H1 (cell line): ENCODE results near the gene CIZ1. TPM values are rescaled to one million over a fixed set of nuclear protein-coding genes. Genes with fewer than 3 reads are reported as not detected.

Source experiments
- CTCF ChIA-PET: fragments of 300-600 bp; sonication (Branson Sonifier 250); formaldehyde crosslinking; loops from one replicate; lab custom pipeline; 2021; ENCODE audit not compliant: partially characterized antibody; lab: Charles Lee
- POLR2A ChIA-PET: fragments of 300-600 bp; sonication (Branson Sonifier 250); formaldehyde crosslinking; loops from one replicate; lab custom pipeline; 2021; ENCODE audit warnings: inconsistent platforms; ENCODE audit not compliant: partially characterized antibody; lab: Charles Lee
- DNase-seq, 2 experiments: peaks; one replicate each; pipeline versions ENCODE4 v3.0.0 to v3.0.0-alpha.2; 2010 to 2022; ENCODE audit warnings: low spot score in 2 of 2, low read depth in 1 of 2, mixed read lengths in 1 of 2
- FAIRE-seq: peaks from 2 replicates; lab custom pipeline; 2011; peaks lifted over from hg19 to GRCh38; lab: Jason Lieb, UNC
- H2AFZ ChIP-seq: 2 replicates; pipeline ENCODE4 v1.8.1; 2012; ENCODE audit warnings: low read length, inconsistent platforms
- H2AK5ac ChIP-seq: 2 replicates; pipeline ENCODE4 v1.6.1; 2013; ENCODE audit warnings: low read depth, low read length
- H2BK120ac ChIP-seq: replicated peaks from 2 replicates; pipeline ENCODE3; 2013; ENCODE audit warnings: low read depth, low read length, inconsistent platforms
- H2BK12ac ChIP-seq: 2 replicates; pipeline ENCODE4 v1.6.1; 2013; ENCODE audit warnings: low read depth, low read length
- H2BK15ac ChIP-seq: 2 replicates; pipeline ENCODE4 v1.6.1; 2013; ENCODE audit warnings: low read length
- H2BK20ac ChIP-seq: 2 replicates; pipeline ENCODE4 v1.6.1; 2013; ENCODE audit warnings: low read length
- H2BK5ac ChIP-seq: 2 replicates; pipeline ENCODE4 v1.6.1; 2013; ENCODE audit warnings: low read depth, low read length
- H3K14ac ChIP-seq: 2 replicates; pipeline ENCODE4 v1.6.1; 2013; ENCODE audit warnings: inconsistent platforms; ENCODE audit not compliant: insufficient read length
- H3K18ac ChIP-seq: 2 replicates; pipeline ENCODE4 v1.6.1; 2013; ENCODE audit warnings: low read length; ENCODE audit errors: extremely low read depth
- H3K23ac ChIP-seq: 2 replicates; pipeline ENCODE4 v1.6.1; 2013; ENCODE audit warnings: inconsistent platforms; ENCODE audit not compliant: insufficient read length
- H3K23me2 ChIP-seq: 2 replicates; pipeline ENCODE4 v1.6.1; 2013; ENCODE audit warnings: low read depth, low read length
- H3K27ac ChIP-seq: 2 replicates; pipeline ENCODE4 v1.6.1; 2011; ENCODE audit warnings: low read depth, low read length, inconsistent platforms
- H3K27me3 ChIP-seq, 4 experiments: replicated peaks in 1 of 4; 1 replicate in 1 of 4; 2 replicates in 3 of 4; pipeline versions ENCODE4 v1.6.1 to v1.8.1; 2011 to 2013; ENCODE audit warnings: low read length in 3 of 4, mild to moderate bottlenecking in 3 of 4, inconsistent platforms in 2 of 4, mixed read lengths in 2 of 4, moderate library complexity in 1 of 4; ENCODE audit not compliant: control insufficient read depth in 3 of 4, insufficient read depth in 3 of 4; ENCODE audit errors: extremely low read depth in 1 of 4
- H3K36me3 ChIP-seq, 4 experiments: 2 replicates each; pipeline versions ENCODE4 v1.6.1 to v1.8.1; 2011 to 2013; ENCODE audit warnings: mild to moderate bottlenecking in 4 of 4, low read length in 3 of 4, moderate library complexity in 2 of 4, control low read depth in 1 of 4, inconsistent platforms in 1 of 4; ENCODE audit not compliant: insufficient read depth in 4 of 4, control insufficient read depth in 2 of 4
- H3K4ac ChIP-seq: replicated peaks from 2 replicates; pipeline ENCODE3; 2013; ENCODE audit warnings: low read length, low read depth, mixed read lengths, inconsistent platforms; ENCODE audit not compliant: insufficient read length
- H3K4me1 ChIP-seq, 4 experiments: replicated peaks in 1 of 4; 1 replicate in 1 of 4; 2 replicates in 3 of 4; pipeline versions ENCODE4 v1.6.1 to v1.8.1; 2011 to 2013; ENCODE audit warnings: low read length in 3 of 4, inconsistent platforms in 2 of 4, mixed read lengths in 1 of 4; ENCODE audit not compliant: insufficient read depth in 4 of 4, control insufficient read depth in 3 of 4
- H3K4me2 ChIP-seq, 2 experiments: 2 replicates each; pipeline versions ENCODE4 v1.6.1 to v1.8.1; 2011 to 2013; ENCODE audit warnings: low read depth in 2 of 2, low read length in 2 of 2, control low read depth in 1 of 2, inconsistent platforms in 1 of 2, mild to moderate bottlenecking in 1 of 2; ENCODE audit not compliant: insufficient read depth in 1 of 2
- H3K4me3 ChIP-seq, 4 experiments: fragments of 200-600, 300-600 bp in 1 of 4; sonication (generic), shearing (Covaris generic), sonication (Bioruptor Twin) in 1 of 4; 2 replicates each; pipeline versions ENCODE4 v1.5.1 to v1.8.1; 2011 to 2016; ENCODE audit warnings: low read length in 4 of 4, low read depth in 3 of 4, control low read depth in 2 of 4, inconsistent platforms in 2 of 4, mild to moderate bottlenecking in 2 of 4, mixed read lengths in 1 of 4, moderate library complexity in 1 of 4; ENCODE audit not compliant: insufficient read depth in 2 of 4; ENCODE audit errors: extremely low read depth in 1 of 4
- H3K56ac ChIP-seq: replicated peaks from 2 replicates; pipeline ENCODE3; 2013; ENCODE audit warnings: low read depth, mild to moderate bottlenecking, mixed read lengths, low read length, inconsistent platforms; ENCODE audit not compliant: insufficient read length
- H3K79me1 ChIP-seq: 2 replicates; pipeline ENCODE4 v1.6.1; 2013; ENCODE audit warnings: low read depth, low read length, control low read depth
- H3K79me2 ChIP-seq, 2 experiments: 2 replicates each; pipeline versions ENCODE4 v1.6.1 to v1.8.1; 2012 to 2013; ENCODE audit warnings: low read length in 2 of 2, mild to moderate bottlenecking in 2 of 2, inconsistent platforms in 1 of 2; ENCODE audit not compliant: insufficient read depth in 2 of 2, control insufficient read depth in 1 of 2
- H3K9ac ChIP-seq, 4 experiments: replicated peaks in 1 of 4; 1 replicate in 1 of 4; 2 replicates in 3 of 4; pipeline versions ENCODE4 v1.6.1 to v1.8.1; 2011 to 2013; ENCODE audit warnings: low read depth in 3 of 4, low read length in 3 of 4, control low read depth in 2 of 4, mild to moderate bottlenecking in 2 of 4, moderate library complexity in 2 of 4, inconsistent platforms in 1 of 4; ENCODE audit errors: extremely low read depth in 1 of 4
- H3K9me3 ChIP-seq, 2 experiments: 2 replicates each; pipeline versions ENCODE4 v1.6.1 to v1.8.1; 2012 to 2013; ENCODE audit warnings: mild to moderate bottlenecking in 2 of 2, moderate library complexity in 2 of 2, control low read depth in 1 of 2, inconsistent platforms in 1 of 2, low read depth in 1 of 2, low read length in 1 of 2, mixed read lengths in 1 of 2; ENCODE audit not compliant: insufficient read depth in 2 of 2
- H4K20me1 ChIP-seq, 2 experiments: replicated peaks in 1 of 2; 2 replicates each; pipeline versions ENCODE3 to v1.8.1; 2011 to 2013; ENCODE audit warnings: inconsistent platforms in 2 of 2, low read length in 2 of 2, mild to moderate bottlenecking in 1 of 2; ENCODE audit not compliant: insufficient read depth in 2 of 2, control insufficient read depth in 1 of 2
- H4K5ac ChIP-seq: 2 replicates; pipeline ENCODE4 v1.6.1; 2013; ENCODE audit warnings: low read length, low read depth, mixed read lengths, inconsistent platforms; ENCODE audit not compliant: insufficient read length
- H4K8ac ChIP-seq: 2 replicates; pipeline ENCODE4 v1.8.0; 2013; ENCODE audit warnings: mild to moderate bottlenecking, moderate library complexity, low read length, inconsistent platforms; ENCODE audit not compliant: insufficient read depth; ENCODE audit errors: extremely low read depth
- H4K91ac ChIP-seq: replicated peaks from 2 replicates; pipeline ENCODE3; 2013; ENCODE audit warnings: low read length, mixed read lengths, inconsistent platforms; ENCODE audit not compliant: insufficient read length
- CTCF ChIP-seq, 3 experiments: IDR thresholded peaks; 1 replicate in 2 of 3; 2 replicates in 1 of 3; pipeline versions ENCODE4 v1.5.1 to v1.6.1; 2011; ENCODE audit warnings: low read length in 3 of 3, mild to moderate bottlenecking in 3 of 3, inconsistent platforms in 2 of 3, low read depth in 1 of 3, moderate library complexity in 1 of 3; ENCODE audit not compliant: insufficient read depth in 1 of 3; ENCODE audit errors: control extremely low read depth in 1 of 3
- GABPA ChIP-seq: IDR thresholded peaks from 2 replicates; pipeline ENCODE4 v1.6.1; 2011; ENCODE audit warnings: mild to moderate bottlenecking, low read length, moderate library complexity, borderline replicate concordance; ENCODE audit not compliant: insufficient read depth
- KDM1A ChIP-seq: fragments of 200-600, 300-600 bp; sonication (generic); IDR thresholded peaks from 2 replicates; pipeline ENCODE4 v1.7.1; 2016; ENCODE audit warnings: mild to moderate bottlenecking, low read length, borderline replicate concordance
- POLR2AphosphoS5 ChIP-seq: IDR thresholded peaks from 2 replicates; pipeline ENCODE4 v1.6.1; 2011; ENCODE audit warnings: low read depth, low read length
- RAD21 ChIP-seq, 2 experiments: IDR thresholded peaks in 1 of 2; conservative IDR thresholded peaks in 1 of 2; 2 replicates each; pipeline ENCODE4 v1.6.1; 2011; ENCODE audit warnings: low read depth in 2 of 2, low read length in 2 of 2, improper control_type of control experiment in 1 of 2, inconsistent platforms in 1 of 2, mild to moderate bottlenecking in 1 of 2, moderate library complexity in 1 of 2
- SIX5 ChIP-seq: IDR thresholded peaks from 2 replicates; pipeline ENCODE4 v1.6.1; 2011; ENCODE audit warnings: mild to moderate bottlenecking, low read depth, low read length
- SP2 ChIP-seq: IDR thresholded peaks from 2 replicates; pipeline ENCODE4 v1.6.1; 2012; ENCODE audit warnings: mild to moderate bottlenecking, low read length, inconsistent platforms
- WGBS, 2 experiments: shearing (Covaris generic) in 1 of 2; methylation state at CpG; one replicate each; pipeline versions ENCODE4 v1.1.6 to v1.1.7; 2013 to 2015; ENCODE audit warnings: low lambda C conversion rate in 2 of 2, mixed read lengths in 2 of 2, inconsistent platforms in 1 of 2, low coverage in 1 of 2, missing lambda C conversion rate in 1 of 2; ENCODE audit not compliant: insufficient replicate concordance in 2 of 2, insufficient coverage in 1 of 2, insufficient read length in 1 of 2; ENCODE audit errors: extremely low coverage in 1 of 2, missing lambda C conversion rate in 1 of 2; 5-methylcytosine and 5-hydroxymethylcytosine counted together
- polyA plus RNA-seq, 7 experiments: library from polyadenylated mRNA; depleted of rRNA in 3 of 7; stranded (reverse) in 5 of 7; unstranded in 2 of 7; fragments of >200 nt in 5 of 7; fragments of 200-250 nt in 2 of 7; gene quantifications; 1 replicate in 5 of 7; 2 replicates in 1 of 7; 4 replicates in 1 of 7; pipeline versions ENCODE4 v1.2.1 to v1.2.3, GENCODE V29; 2011 to 2013; ENCODE audit warnings: missing spikeins in 2 of 7, mixed read lengths in 2 of 7
- total RNA-seq: library from RNA; stranded (reverse); fragmentation: NEBNext Ultra II Directional; extraction: Animal tissue kit (Norgen Biotek cat#: 25700); gene quantifications from 2 replicates; pipeline ENCODE4 v1.2.1, GENCODE V29; 2021

The CIZ1 gene
- total and polyA plus RNA-seq, 2 of the 8 experiments (the other 6 are each of a cell fraction or from before 2014, with no cell fraction given): 66.0 to 107 TPM

- FAIRE-seq: no peak
Observed at GRCh38 chr9:128124873-128125579, 66.3 kb downstream of the CIZ1 start.

More at GRCh38 chr9:128124873-128125579, 66.3 kb downstream of the CIZ1 start:
- no peak overlapping the region for H4K5ac ChIP-seq
- peaks cover 0 to 6% (median 3%) of the 10 kb centered on the region in 4 experiments; a peak in 4 of 7 replicates for H3K4me1 ChIP-seq
- H3K9me3 ChIP-seq: peaks cover 0 to 4% of the 10 kb centered on the region in 2 experiments; a peak in 1 of 4 replicates
- H2BK5ac ChIP-seq: no peak overlapping the region
- H3K36me3 ChIP-seq: peaks cover 2 to 26% (median 8%) of the 10 kb centered on the region in 4 experiments; a peak in 4 of 8 replicates
- peaks cover 0 to 20% of the 10 kb centered on the region in 2 experiments; a peak in 1 of 4 replicates for H3K79me2 ChIP-seq
- H2BK15ac ChIP-seq: no peak overlapping the region
- H2BK120ac ChIP-seq: no peak overlapping the region
- ChIA-PET CTCF (interaction anchor here (0.6 to 9.9 kb wide), 44 partner anchors 8 to 284 kb away, joined by 3 to 74 read pairs (median 4); partner anchors contain the start of genes CIZ1, DNM1, LCN2 and NAIF1), POLR2A (interaction anchor here (0.7 to 3.4 kb wide), 8 partner anchors 10 to 112 kb away, joined by 3 to 15 read pairs (median 5); partner anchors contain the start of gene BBLN)
- no peak overlapping the region for H2AFZ ChIP-seq
- H3K14ac ChIP-seq: no peak overlapping the region
- peaks cover 4% of the 10 kb centered on the region; the same call in 1 of the 2 replicates for H3K79me1 ChIP-seq
- no peak overlapping the region for H3K4me2 ChIP-seq
- H4K20me1 ChIP-seq: peaks cover 3 to 16% of the 10 kb centered on the region in 2 experiments
- no peak overlapping the region for H3K56ac ChIP-seq
- no peak overlapping the region for H2BK20ac ChIP-seq
- peak overlapping the region; percentile 13 for H4K91ac ChIP-seq
- no peak overlapping the region for H2AK5ac ChIP-seq
- no peak overlapping the region for H4K8ac ChIP-seq
- H2BK12ac ChIP-seq: no peak overlapping the region
- no peak overlapping the region for H3K4me3 ChIP-seq
- TF ChIP-seq SIX5: no peak
- peak; percentile 11; the same call in 1 of the 2 replicates for TF ChIP-seq KDM1A
- peak in 2 of 3 experiments; percentile 86 to 96; a peak in 3 of 4 replicates for TF ChIP-seq CTCF (IDR thresholded peaks at IDR 0.05; ENCODE audit: control extremely low read depth in 1 of 3, insufficient read depth in 1 of 3, low read depth in 1 of 3, low read length in 3 of 3)
- TF ChIP-seq RAD21 (IDR thresholded peaks at IDR 0.05 in 1 of 2, conservative IDR thresholded peaks at IDR 0.05 in 1 of 2; ENCODE audit: low read depth in 2 of 2, low read length in 2 of 2): peak; percentile 69 to 79
- TF ChIP-seq POLR2AphosphoS5: 0 out of 2 replicates have a peak, but pooled peaks have one; percentile 24
- TF ChIP-seq GABPA: peak; percentile 67; the same call in 1 of the 2 replicates
- no peak for TF ChIP-seq SP2
- H3K27me3 ChIP-seq: peaks cover 0 to 8% (median 7%) of the 10 kb centered on the region in 4 experiments; a peak in 5 of 7 replicates
- 80% methylated on average over 15 of the region's 16 CpGs; no CpG with 5 or more reads in 1 of the 2 experiments for WGBS, 2 experiments
- no peak overlapping the region for H3K4ac ChIP-seq
- peak; percentile 66 to 95 for DNase-seq
- H3K18ac ChIP-seq: no peak overlapping the region
- no peak overlapping the region for H3K27ac ChIP-seq
- H3K23ac ChIP-seq: no peak overlapping the region
- peaks cover 6% of the 10 kb centered on the region; the same call in 1 of the 2 replicates for H3K23me2 ChIP-seq
- H3K9ac ChIP-seq: no peak overlapping the region
